Measurements from ENCODE around the gene MTARC1.

MTARC1 gene

GRCh38 chr1:220791285-220791684 is 4.6 kb downstream of the MTARC1 start:
- H3K27me3 ChIP-seq (ENCODE audit: insufficient read depth, low read depth): no peaks in the 10 kb centered on the region
- no peak overlapping the region for H3K9ac ChIP-seq
- TF ChIP-seq CTCF (conservative IDR thresholded peaks at IDR 0.05; ENCODE audit: low read depth, low read length): no peak
- no peaks in the 10 kb centered on the region for H3K36me3 ChIP-seq (ENCODE audit: insufficient read depth)
- H3K4me2 ChIP-seq: no peak overlapping the region
- H4K20me1 ChIP-seq (ENCODE audit: insufficient read depth): no peaks in the 10 kb centered on the region
- no peaks in the 10 kb centered on the region for H3K4me1 ChIP-seq (ENCODE audit: low read depth, poor library complexity, severe bottlenecking)
- no peak overlapping the region for H3K4me3 ChIP-seq (IDR thresholded peaks at IDR 0.05; ENCODE audit: insufficient read depth, low read depth, low read length)
- H2AFZ ChIP-seq (ENCODE audit: low read depth): no peak overlapping the region
- H3K79me2 ChIP-seq (ENCODE audit: insufficient read depth, low read depth): no peaks in the 10 kb centered on the region
- H3K27ac ChIP-seq: no peak overlapping the region

GRCh38 chr1:220791956-220792355 is 5.2 kb downstream of the MTARC1 start:
- no peaks in the 10 kb centered on the region for H3K4me1 ChIP-seq (ENCODE audit: low read depth, poor library complexity, severe bottlenecking)
- no peak overlapping the region for H2AFZ ChIP-seq (ENCODE audit: low read depth)
- H3K27me3 ChIP-seq (ENCODE audit: insufficient read depth, low read depth): no peaks in the 10 kb centered on the region
- H3K4me2 ChIP-seq: no peak overlapping the region
- H3K36me3 ChIP-seq (ENCODE audit: insufficient read depth): no peaks in the 10 kb centered on the region
- no peak overlapping the region for H3K27ac ChIP-seq
- no peaks in the 10 kb centered on the region for H4K20me1 ChIP-seq (ENCODE audit: insufficient read depth)
- no peak for TF ChIP-seq CTCF (conservative IDR thresholded peaks at IDR 0.05; ENCODE audit: low read depth, low read length)
- H3K79me2 ChIP-seq (ENCODE audit: insufficient read depth, low read depth): no peaks in the 10 kb centered on the region
- H3K9ac ChIP-seq: no peak overlapping the region
- H3K4me3 ChIP-seq (IDR thresholded peaks at IDR 0.05; ENCODE audit: insufficient read depth, low read depth, low read length): no peak overlapping the region

- H2AFZ ChIP-seq (ENCODE audit: low read depth): no peak overlapping the region
- no peaks in the 10 kb centered on the region for H3K36me3 ChIP-seq (ENCODE audit: insufficient read depth)
- no peak overlapping the region for H3K9ac ChIP-seq
- no peak overlapping the region for H3K27ac ChIP-seq
- no peak overlapping the region for H3K4me2 ChIP-seq
- H3K79me2 ChIP-seq (ENCODE audit: insufficient read depth, low read depth): no peaks in the 10 kb centered on the region
- no peaks in the 10 kb centered on the region for H3K4me1 ChIP-seq (ENCODE audit: low read depth, poor library complexity, severe bottlenecking)
- H3K27me3 ChIP-seq (ENCODE audit: insufficient read depth, low read depth): no peaks in the 10 kb centered on the region
- TF ChIP-seq CTCF (conservative IDR thresholded peaks at IDR 0.05; ENCODE audit: low read depth, low read length): no peak
- no peak overlapping the region for H3K4me3 ChIP-seq (IDR thresholded peaks at IDR 0.05; ENCODE audit: insufficient read depth, low read depth, low read length)
- no peaks in the 10 kb centered on the region for H4K20me1 ChIP-seq (ENCODE audit: insufficient read depth)
Observed at GRCh38 chr1:220796530-220796929, 9.8 kb downstream of the MTARC1 start.

DNA sequence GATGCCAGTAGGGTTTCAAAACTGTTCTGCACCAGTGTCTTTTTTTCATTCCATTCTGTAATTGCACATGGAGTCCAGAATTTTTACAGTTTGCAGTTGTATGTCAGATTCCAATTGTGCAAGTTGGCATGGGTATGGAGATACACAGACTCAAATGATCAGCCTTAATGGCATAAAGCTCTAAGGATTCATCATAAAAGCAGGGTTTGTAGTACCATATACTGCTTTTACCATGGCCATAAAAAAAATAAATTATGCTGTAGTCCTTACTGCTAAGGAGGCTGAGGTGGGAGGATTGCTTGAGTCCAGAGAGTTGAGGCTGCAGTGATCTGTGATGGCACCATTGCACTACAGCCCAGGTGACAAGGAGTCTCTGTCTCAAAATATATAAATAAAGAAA is 10.3 kb downstream of the MTARC1 start:
- no peak overlapping the region for H3K27ac ChIP-seq
- no peaks in the 10 kb centered on the region for H3K79me2 ChIP-seq (ENCODE audit: insufficient read depth, low read depth)
- no peak overlapping the region for H2AFZ ChIP-seq (ENCODE audit: low read depth)
- no peak overlapping the region for H3K4me3 ChIP-seq (IDR thresholded peaks at IDR 0.05; ENCODE audit: insufficient read depth, low read depth, low read length)
- no peak for TF ChIP-seq CTCF (conservative IDR thresholded peaks at IDR 0.05; ENCODE audit: low read depth, low read length)
- no peak overlapping the region for H3K4me2 ChIP-seq
- no peaks in the 10 kb centered on the region for H3K36me3 ChIP-seq (ENCODE audit: insufficient read depth)
- no peaks in the 10 kb centered on the region for H4K20me1 ChIP-seq (ENCODE audit: insufficient read depth)
- no peak overlapping the region for H3K9ac ChIP-seq
- H3K4me1 ChIP-seq (ENCODE audit: low read depth, poor library complexity, severe bottlenecking): no peaks in the 10 kb centered on the region
- no peaks in the 10 kb centered on the region for H3K27me3 ChIP-seq (ENCODE audit: insufficient read depth, low read depth)

- H4K20me1 ChIP-seq (ENCODE audit: insufficient read depth): no peaks in the 10 kb centered on the region
- no peaks in the 10 kb centered on the region for H3K79me2 ChIP-seq (ENCODE audit: insufficient read depth, low read depth)
- H3K9ac ChIP-seq: no peak overlapping the region
- H3K4me1 ChIP-seq (ENCODE audit: low read depth, poor library complexity, severe bottlenecking): no peaks in the 10 kb centered on the region
- no peak overlapping the region for H3K4me2 ChIP-seq
- no peak overlapping the region for H3K4me3 ChIP-seq (IDR thresholded peaks at IDR 0.05; ENCODE audit: insufficient read depth, low read depth, low read length)
- H2AFZ ChIP-seq (ENCODE audit: low read depth): no peak overlapping the region
- no peak overlapping the region for H3K27ac ChIP-seq
- no peak for TF ChIP-seq CTCF (conservative IDR thresholded peaks at IDR 0.05; ENCODE audit: low read depth, low read length)
- no peaks in the 10 kb centered on the region for H3K36me3 ChIP-seq (ENCODE audit: insufficient read depth)
- no peaks in the 10 kb centered on the region for H3K27me3 ChIP-seq (ENCODE audit: insufficient read depth, low read depth)
Observed at GRCh38 chr1:220797553-220797952, 10.8 kb downstream of the MTARC1 start.
